Hepatocyte (in vitro differentiated cells): ENCODE data around the gene SART1.

Experiments used
- CTCF ChIP-seq: fragments of 200-600 bp; sonication (generic); IDR thresholded peaks from 2 replicates; pipeline ENCODE4 v1.5.1; 2016; ENCODE audit warnings: antibody characterized with exemption, mild to moderate bottlenecking; ENCODE audit not compliant: poor library complexity
- EZH2 ChIP-seq: fragments of 200-600 bp; sonication (generic); IDR thresholded peaks from 2 replicates; pipeline ENCODE4 v1.6.1; 2016; ENCODE audit warnings: antibody characterized with exemption, mild to moderate bottlenecking, borderline replicate concordance
- EZH2phosphoT487 ChIP-seq: fragments of 200-600 bp; sonication (generic); IDR thresholded peaks from one replicate; pipeline ENCODE4 v1.6.1; 2018; ENCODE audit warnings: antibody characterized with exemption, mild to moderate bottlenecking, low read depth, moderate library complexity; ENCODE audit not compliant: unreplicated experiment, severe bottlenecking

- TF ChIP-seq CTCF = no peak
- TF ChIP-seq EZH2 = no peak
- TF ChIP-seq EZH2phosphoT487 = no peak
Observed at GRCh38 chr11:65987336-65987735, 25.8 kb downstream of the SART1 start.
